GM12874 (cell line): ENCODE measurements around the gene ARFRP1.

ENCODE experiments used
- CTCF ChIP-seq: IDR thresholded peaks from 2 replicates; pipeline ENCODE4 v1.5.1; 2011; ENCODE audit warnings: low read depth, mild to moderate bottlenecking, control low read depth, low read length, moderate library complexity; ENCODE audit not compliant: insufficient read depth

Gene ARFRP1

GRCh38 chr20:63651942-63652191 is 55.9 kb downstream of the ARFRP1 start:
- no peak for TF ChIP-seq CTCF

GRCh38 chr20:63648895-63649589 is 58.7 kb downstream of the ARFRP1 start:
- TF ChIP-seq CTCF: no peak
